GM23248 (cell line): ENCODE measurements around the gene TTN. TPM values are rescaled to one million over a fixed set of nuclear protein-coding genes. Genes with fewer than 3 reads are reported as not detected.

ENCODE experiments used
- DNase-seq: peaks from one replicate; pipeline ENCODE4 v3.0.0-alpha.2; 2015
- H2AFZ ChIP-seq: fragments of 200-600 bp; sonication (generic); 2 replicates; pipeline ENCODE4 v1.6.1; 2016; ENCODE audit warnings: antibody characterized with exemption
- H3F3A ChIP-seq: fragments of 200-600 bp; sonication (generic); 2 replicates; pipeline ENCODE4 v1.6.1; 2016; ENCODE audit warnings: mild to moderate bottlenecking, antibody characterized with exemption, mixed run types; ENCODE audit not compliant: insufficient read depth
- H3K27ac ChIP-seq: fragments of 200-600 bp; sonication (generic); 2 replicates; pipeline ENCODE4 v1.5.1; 2016; ENCODE audit warnings: mild to moderate bottlenecking
- H3K27me3 ChIP-seq: fragments of 200-600 bp; sonication (generic); replicated peaks from 2 replicates; pipeline ENCODE4 v1.6.1; 2016; ENCODE audit warnings: mild to moderate bottlenecking; ENCODE audit not compliant: insufficient read depth
- H3K36me3 ChIP-seq: fragments of 200-600 bp; sonication (generic); 2 replicates; pipeline ENCODE4 v1.6.1; 2016; ENCODE audit warnings: low read depth, mild to moderate bottlenecking
- H3K4me1 ChIP-seq: fragments of 200-600 bp; sonication (generic); 2 replicates; pipeline ENCODE4 v1.6.1; 2016; ENCODE audit warnings: mild to moderate bottlenecking; ENCODE audit not compliant: insufficient read depth
- H3K4me2 ChIP-seq: fragments of 200-600 bp; sonication (generic); one replicate; pipeline ENCODE4 v1.6.1; 2016; ENCODE audit warnings: mild to moderate bottlenecking; ENCODE audit not compliant: unreplicated experiment
- H3K4me3 ChIP-seq: fragments of 200-600 bp; sonication (generic); 2 replicates; pipeline ENCODE4 v1.5.1; 2016; ENCODE audit warnings: mild to moderate bottlenecking
- H3K79me2 ChIP-seq: fragments of 200-600 bp; sonication (generic); 2 replicates; pipeline ENCODE4 v1.6.1; 2016; ENCODE audit warnings: mild to moderate bottlenecking; ENCODE audit not compliant: insufficient read depth
- H3K9ac ChIP-seq: fragments of 200-600 bp; sonication (generic); 2 replicates; pipeline ENCODE4 v1.6.1; 2016; ENCODE audit warnings: mild to moderate bottlenecking
- H3K9me2 ChIP-seq: fragments of 200-600 bp; sonication (generic); 2 replicates; pipeline ENCODE4 v1.6.1; 2016; ENCODE audit warnings: mixed run types, mild to moderate bottlenecking, moderate library complexity; ENCODE audit not compliant: insufficient read depth
- H3K9me3 ChIP-seq: fragments of 200-600 bp; sonication (generic); one replicate; pipeline ENCODE4 v1.6.1; 2017; ENCODE audit warnings: low read depth
- H4K20me1 ChIP-seq: fragments of 200-600 bp; sonication (generic); 2 replicates; pipeline ENCODE4 v1.6.0; 2016; ENCODE audit not compliant: insufficient read depth
- EZH2 ChIP-seq: fragments of 200-600 bp; sonication (generic); IDR thresholded peaks from 2 replicates; pipeline ENCODE4 v1.6.1; 2018; ENCODE audit warnings: antibody characterized with exemption, mild to moderate bottlenecking; ENCODE audit not compliant: insufficient read depth, poor library complexity, severe bottlenecking
- EZH2phosphoT487 ChIP-seq: fragments of 200-600 bp; sonication (generic); IDR thresholded peaks from 2 replicates; pipeline ENCODE4 v1.6.1; 2018; ENCODE audit warnings: antibody characterized with exemption, moderate library complexity, mild to moderate bottlenecking, low read depth; ENCODE audit not compliant: insufficient read depth
- WGBS, 2 experiments: methylation state at CpG; one replicate each; pipeline ENCODE4 v1.1.6; 2015 to 2017; ENCODE audit warnings: low lambda C conversion rate in 2 of 2, low coverage in 1 of 2; ENCODE audit errors: missing lambda C conversion rate in 2 of 2; 5-methylcytosine and 5-hydroxymethylcytosine counted together
- in situ Hi-C: fragments of 300-500 bp; cut with MboI; formaldehyde crosslinking; loops from 2 replicates; pipeline ENCODE4 v1.15.0; 2020
- polyA plus RNA-seq: library from polyadenylated mRNA; unstranded; fragments of >200 nt; fragmentation: Nextera tagmentation; extraction: Ambion mirVana; gene quantifications from 2 replicates; pipeline ENCODE4 v1.2.1, GENCODE V29; 2016
- total RNA-seq: library from RNA; depleted of rRNA; stranded (reverse); fragments of >200 nt; shearing (Covaris generic); gene quantifications from 2 replicates; pipeline ENCODE4 v1.2.3, GENCODE V29; 2014

TTN gene
- total and polyA plus RNA-seq, 2 experiments from 2014 or later = 0.13 TPM; not detected in 1

DNA sequence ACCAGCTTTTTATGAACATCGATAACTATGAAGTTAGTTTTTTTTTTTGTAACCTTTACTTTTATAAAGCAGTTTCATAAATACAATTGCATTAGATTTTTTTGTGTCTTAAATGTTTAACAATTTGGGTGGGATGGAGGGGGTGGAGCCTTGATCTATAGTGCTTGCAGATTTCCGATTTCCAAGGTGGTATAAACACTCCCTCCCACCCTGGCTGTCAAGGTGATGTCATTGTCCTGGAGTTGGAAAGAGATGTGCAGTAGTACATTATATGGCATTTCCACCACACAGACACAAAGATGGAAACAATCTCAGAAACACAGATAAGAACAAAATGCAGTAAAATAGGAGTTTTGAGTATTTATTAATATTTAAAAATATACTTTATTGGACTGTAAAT, 114.4 kb downstream of the TTN start:
- Histone ChIP-seq H3K4me3 (no peak overlapping the region), H3K9me2 (no peaks in the 10 kb centered on the region), H3K9me3 (no peaks in the 10 kb centered on the region), H3K27ac (no peak overlapping the region), H3K4me1 (no peaks in the 10 kb centered on the region), H2AFZ (no peak overlapping the region), H3K79me2 (no peaks in the 10 kb centered on the region), H3K4me2 (no peak overlapping the region), H4K20me1 (no peaks in the 10 kb centered on the region), H3K27me3 (no peaks in the 10 kb centered on the region; the same call in 1 of the 2 replicates), H3K9ac (no peak overlapping the region), H3K36me3 (no peaks in the 10 kb centered on the region), H3F3A (no peaks in the 10 kb centered on the region)
- no peak for DNase-seq
- 68 to 72% methylated on average over 2 of the region's 2 CpGs for WGBS, 2 experiments
- in situ Hi-C loops = no loop called here
- TF ChIP-seq EZH2phosphoT487 (no peak), EZH2 (no peak)

DNA sequence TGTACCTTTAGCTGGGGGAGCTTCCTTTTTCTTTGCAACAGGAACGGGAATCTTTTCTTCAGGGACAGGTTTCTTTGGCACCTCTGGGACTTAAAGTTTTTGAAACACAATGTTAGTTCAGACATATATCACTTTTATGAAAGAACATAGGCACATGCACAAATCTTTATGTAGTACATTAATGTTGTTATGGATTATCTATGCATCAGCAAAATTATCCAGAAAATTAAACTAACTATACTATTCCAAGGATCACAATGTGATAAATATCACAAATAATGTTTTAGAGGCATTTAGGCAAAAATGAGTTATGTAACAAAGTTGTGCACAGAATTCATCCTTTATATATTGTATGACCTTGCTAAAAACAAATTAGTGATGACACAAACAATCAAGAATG, 117.4 kb downstream of the TTN start:
- 86 to 100% methylated on average over 1 of the region's 1 CpG for WGBS, 2 experiments
- Histone ChIP-seq H3K36me3 (no peaks in the 10 kb centered on the region), H3K79me2 (no peaks in the 10 kb centered on the region), H2AFZ (no peak overlapping the region), H3K9me2 (no peaks in the 10 kb centered on the region), H4K20me1 (no peaks in the 10 kb centered on the region), H3K9ac (no peak overlapping the region), H3K4me1 (no peaks in the 10 kb centered on the region), H3K4me2 (no peak overlapping the region), H3K27ac (no peak overlapping the region), H3F3A (no peaks in the 10 kb centered on the region), H3K9me3 (no peaks in the 10 kb centered on the region), H3K4me3 (no peak overlapping the region), H3K27me3 (no peaks in the 10 kb centered on the region; the same call in 1 of the 2 replicates)
- in situ Hi-C loops = no loop called here
- no peak for DNase-seq
- TF ChIP-seq EZH2 = no peak
- TF ChIP-seq EZH2phosphoT487 = no peak

DNA sequence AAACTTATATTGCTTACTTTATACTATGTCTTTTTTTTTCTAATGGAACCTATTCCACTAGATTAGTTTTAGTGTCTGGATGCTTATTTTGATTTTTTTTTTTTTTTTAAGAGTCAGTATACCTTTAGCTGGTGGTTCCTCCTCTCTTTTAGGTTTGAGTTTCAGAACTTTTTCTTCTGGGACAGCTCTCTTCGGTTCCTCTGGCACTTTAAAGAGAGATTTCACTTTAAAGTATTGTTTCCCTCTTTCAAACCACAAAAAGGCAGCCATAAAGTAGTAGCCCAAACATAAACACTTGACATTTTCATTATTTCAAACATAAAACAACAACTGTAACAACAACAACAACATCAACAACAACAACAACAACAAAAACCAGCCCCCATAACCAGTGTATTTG, 123.3 kb downstream of the TTN start:
- H3K9ac ChIP-seq = no peak overlapping the region
- H3K79me2 ChIP-seq = no peaks in the 10 kb centered on the region
- no peaks in the 10 kb centered on the region for H3F3A ChIP-seq
- 35 to 46% methylated on average over 1 of the region's 1 CpG for WGBS, 2 experiments
- no peaks in the 10 kb centered on the region for H3K36me3 ChIP-seq
- H3K9me2 ChIP-seq = no peaks in the 10 kb centered on the region
- no peak overlapping the region for H2AFZ ChIP-seq
- H3K4me3 ChIP-seq = no peak overlapping the region
- H4K20me1 ChIP-seq = no peaks in the 10 kb centered on the region
- no peaks in the 10 kb centered on the region for H3K4me1 ChIP-seq
- H3K4me2 ChIP-seq = no peak overlapping the region
- TF ChIP-seq EZH2 = no peak
- no peak for TF ChIP-seq EZH2phosphoT487
- no peak for DNase-seq
- in situ Hi-C loops = no loop called here
- no peaks in the 10 kb centered on the region for H3K9me3 ChIP-seq
- H3K27me3 ChIP-seq = no peaks in the 10 kb centered on the region
- no peak overlapping the region for H3K27ac ChIP-seq

DNA sequence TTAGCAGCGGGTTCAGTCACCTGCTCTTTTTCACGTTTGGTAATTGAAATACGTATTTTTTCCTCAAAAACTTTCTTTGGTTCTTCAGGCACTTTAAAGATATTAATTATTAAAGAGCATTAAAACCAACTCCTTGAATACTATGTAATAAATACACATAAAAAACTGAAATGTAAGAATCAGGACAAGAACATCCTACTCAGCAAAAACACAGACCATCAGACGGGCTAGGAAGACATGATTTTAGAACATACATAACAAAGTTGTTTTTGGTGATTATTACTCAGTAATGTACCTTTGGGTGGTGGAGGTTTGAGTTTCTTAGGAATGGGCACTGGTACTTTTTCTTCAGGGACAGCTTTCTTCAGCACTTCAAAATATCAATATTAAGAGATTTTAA, 126.1 kb downstream of the TTN start:
- in situ Hi-C loops = no loop called here
- WGBS, 2 experiments = 83 to 86% methylated on average over 4 of the region's 4 CpGs
- no peaks in the 10 kb centered on the region for H3K36me3 ChIP-seq
- no peaks in the 10 kb centered on the region for H3K79me2 ChIP-seq
- no peak for DNase-seq
- no peak overlapping the region for H3K9ac ChIP-seq
- TF ChIP-seq EZH2 (no peak), EZH2phosphoT487 (no peak)
- no peaks in the 10 kb centered on the region for H3K9me2 ChIP-seq
- no peaks in the 10 kb centered on the region for H3K27me3 ChIP-seq
- no peak overlapping the region for H2AFZ ChIP-seq
- no peaks in the 10 kb centered on the region for H3K4me1 ChIP-seq
- no peaks in the 10 kb centered on the region for H3K9me3 ChIP-seq
- no peaks in the 10 kb centered on the region for H4K20me1 ChIP-seq
- H3K27ac ChIP-seq = no peak overlapping the region
- no peaks in the 10 kb centered on the region for H3F3A ChIP-seq
- no peak overlapping the region for H3K4me3 ChIP-seq
- H3K4me2 ChIP-seq = no peak overlapping the region

DNA sequence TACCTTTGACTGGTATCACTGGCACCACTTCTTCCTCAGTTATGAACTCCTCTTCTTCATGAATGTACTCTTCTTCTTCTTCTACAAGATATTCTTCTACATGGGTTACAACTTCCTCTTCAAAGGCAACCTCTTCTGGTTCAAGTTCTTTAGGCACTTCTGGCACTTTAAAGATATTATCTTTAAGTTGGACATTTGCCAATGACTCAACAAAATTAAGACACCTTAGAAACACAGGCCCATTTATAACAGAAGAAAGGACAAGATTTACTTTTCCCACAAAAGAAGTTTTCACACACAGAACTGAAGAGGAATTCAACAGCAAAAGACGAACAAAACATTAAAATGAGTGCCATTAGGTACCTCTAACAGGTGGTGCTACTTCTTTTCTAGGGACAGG, 127.3 kb downstream of the TTN start:
- H3K36me3 ChIP-seq = no peaks in the 10 kb centered on the region
- H3K79me2 ChIP-seq = no peaks in the 10 kb centered on the region
- H3K4me1 ChIP-seq = no peaks in the 10 kb centered on the region
- H3K27me3 ChIP-seq = no peaks in the 10 kb centered on the region
- H3K9me2 ChIP-seq = no peaks in the 10 kb centered on the region
- in situ Hi-C loops = no loop called here
- no peak overlapping the region for H3K27ac ChIP-seq
- no peaks in the 10 kb centered on the region for H4K20me1 ChIP-seq
- WGBS, 2 experiments = 73 to 75% methylated on average over 1 of the region's 1 CpG
- H3F3A ChIP-seq = no peaks in the 10 kb centered on the region
- H3K9me3 ChIP-seq = no peaks in the 10 kb centered on the region
- H3K4me3 ChIP-seq = no peak overlapping the region
- no peak overlapping the region for H3K9ac ChIP-seq
- no peak overlapping the region for H3K4me2 ChIP-seq
- DNase-seq = no peak
- H2AFZ ChIP-seq = no peak overlapping the region
- no peak for TF ChIP-seq EZH2phosphoT487
- no peak for TF ChIP-seq EZH2
